Endothelial cell of umbilical vein (primary cell): ENCODE measurements around the gene KRT23.

ENCODE experiments used
- EZH2 ChIP-seq: IDR thresholded peaks from 2 replicates; pipeline ENCODE4 v1.6.1; 2012; ENCODE audit warnings: borderline replicate concordance, low read depth, mild to moderate bottlenecking, moderate library complexity, low read length, inconsistent platforms; ENCODE audit not compliant: severe bottlenecking
- FOS ChIP-seq: IDR thresholded peaks from 2 replicates; pipeline ENCODE4 v1.6.1; 2011; ENCODE audit warnings: mild to moderate bottlenecking, low read length, moderate library complexity, borderline replicate concordance; ENCODE audit not compliant: insufficient read depth
- GATA2 ChIP-seq: IDR thresholded peaks from 2 replicates; pipeline ENCODE4 v1.7.0; 2011; ENCODE audit warnings: low read depth, mild to moderate bottlenecking, moderate library complexity, mixed read lengths, low read length; ENCODE audit not compliant: insufficient read length, insufficient read depth
- JUN ChIP-seq: IDR thresholded peaks from 2 replicates; pipeline ENCODE4 v1.6.1; 2011; ENCODE audit warnings: borderline replicate concordance, low read depth; ENCODE audit not compliant: insufficient read length, insufficient read depth
- MYC ChIP-seq: IDR thresholded peaks from one replicate; pipeline ENCODE4 v1.6.1; 2011; ENCODE audit warnings: mild to moderate bottlenecking, low read depth, low read length
- POLR2A ChIP-seq: IDR thresholded peaks from 2 replicates; pipeline ENCODE4 v1.6.1; 2012; ENCODE audit warnings: low read depth, mild to moderate bottlenecking, control low read depth, low read length
- POLR2AphosphoS5 ChIP-seq: IDR thresholded peaks from 2 replicates; pipeline ENCODE4 v1.6.1; 2012; ENCODE audit warnings: low read depth, mild to moderate bottlenecking, control low read depth, low read length, moderate library complexity; ENCODE audit not compliant: insufficient read depth
- TF ChIP-seq, protein P1 (sequence below), 2 donors: IDR thresholded peaks; 1 replicate in 1 of 2; 2 replicates in 1 of 2; pipeline ENCODE4 v1.5.1; 2011; ENCODE audit warnings: low read length in 2 of 2, mild to moderate bottlenecking in 2 of 2, moderate library complexity in 2 of 2, control low read depth in 1 of 2, inconsistent platforms in 1 of 2, low read depth in 1 of 2; ENCODE audit not compliant: insufficient read depth in 1 of 2; ENCODE audit errors: extremely low read depth in 1 of 2
- TF ChIP-seq, protein P2 (sequence below): IDR thresholded peaks from 2 replicates; pipeline ENCODE4 v1.6.1; 2011; ENCODE audit not compliant: insufficient read depth, insufficient read length

DNA sequence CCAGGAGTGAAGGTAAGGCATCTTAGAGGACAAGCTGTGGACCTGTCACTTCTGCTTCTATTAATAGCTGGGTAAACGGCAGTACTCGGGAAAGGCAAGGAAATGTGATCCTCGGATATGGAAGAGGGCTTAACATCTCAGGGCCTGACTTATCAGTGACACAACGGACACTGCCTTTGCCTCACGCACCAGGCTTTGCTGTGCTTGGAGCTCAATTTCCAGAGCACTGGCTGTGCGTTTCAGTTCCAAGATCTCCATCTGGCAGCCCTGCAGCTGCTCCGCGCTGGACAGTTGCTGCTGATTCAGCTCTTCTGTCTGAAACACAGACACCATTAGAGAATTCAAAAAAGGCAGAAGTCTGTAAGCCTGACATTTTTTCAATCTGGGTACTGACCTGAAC lies 43.1 kb upstream of the KRT23 start:
- TF ChIP-seq POLR2AphosphoS5 (no peak), POLR2A (no peak), EZH2 (no peak), MYC (no peak), JUN (no peak), FOS (no peak), GATA2 (no peak)
- TF ChIP-seq, protein P1, sequence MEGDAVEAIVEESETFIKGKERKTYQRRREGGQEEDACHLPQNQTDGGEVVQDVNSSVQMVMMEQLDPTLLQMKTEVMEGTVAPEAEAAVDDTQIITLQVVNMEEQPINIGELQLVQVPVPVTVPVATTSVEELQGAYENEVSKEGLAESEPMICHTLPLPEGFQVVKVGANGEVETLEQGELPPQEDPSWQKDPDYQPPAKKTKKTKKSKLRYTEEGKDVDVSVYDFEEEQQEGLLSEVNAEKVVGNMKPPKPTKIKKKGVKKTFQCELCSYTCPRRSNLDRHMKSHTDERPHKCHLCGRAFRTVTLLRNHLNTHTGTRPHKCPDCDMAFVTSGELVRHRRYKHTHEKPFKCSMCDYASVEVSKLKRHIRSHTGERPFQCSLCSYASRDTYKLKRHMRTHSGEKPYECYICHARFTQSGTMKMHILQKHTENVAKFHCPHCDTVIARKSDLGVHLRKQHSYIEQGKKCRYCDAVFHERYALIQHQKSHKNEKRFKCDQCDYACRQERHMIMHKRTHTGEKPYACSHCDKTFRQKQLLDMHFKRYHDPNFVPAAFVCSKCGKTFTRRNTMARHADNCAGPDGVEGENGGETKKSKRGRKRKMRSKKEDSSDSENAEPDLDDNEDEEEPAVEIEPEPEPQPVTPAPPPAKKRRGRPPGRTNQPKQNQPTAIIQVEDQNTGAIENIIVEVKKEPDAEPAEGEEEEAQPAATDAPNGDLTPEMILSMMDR (IDR thresholded peaks at IDR 0.05; ENCODE audit: extremely low read depth in 1 of 2, insufficient read depth in 1 of 2, low read depth in 1 of 2, low read length in 2 of 2), result no peak
- TF ChIP-seq, protein P2, sequence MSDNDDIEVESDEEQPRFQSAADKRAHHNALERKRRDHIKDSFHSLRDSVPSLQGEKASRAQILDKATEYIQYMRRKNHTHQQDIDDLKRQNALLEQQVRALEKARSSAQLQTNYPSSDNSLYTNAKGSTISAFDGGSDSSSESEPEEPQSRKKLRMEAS, result no peak
